Ureter (tissue), 1 donor: ENCODE data around the gene CIROP. TPM values are rescaled to one million over a fixed set of nuclear protein-coding genes. Genes with fewer than 3 reads are reported as not detected.
A peak's percentile ranks its signal among the peaks of the same experiment; 100 is the strongest.

Experiments used
- DNase-seq: peaks from one replicate; pipeline ENCODE4 v3.0.0-alpha.2; 2020; ENCODE audit warnings: low spot score
- total RNA-seq: library from RNA; stranded (reverse); gene quantifications from one replicate; pipeline ENCODE4 v1.2.4, GENCODE V29; 2023
- donor health status: DM: yes; HTN: yes; CAD: no.

The CIROP gene
- total RNA-seq, result not detected

GRCh38 chr14:23104591-23105347 is at the start of gene CIROP:
TSS of gene CIROP (minus strand) at chr14:23104989. CDS start at chr14:23104920, 69 bp downstream.
- no peak for DNase-seq

GRCh38 chr14:23153851-23154796 is 49.3 kb upstream of the CIROP start:
- DNase-seq, result peak; percentile 94

DNA sequence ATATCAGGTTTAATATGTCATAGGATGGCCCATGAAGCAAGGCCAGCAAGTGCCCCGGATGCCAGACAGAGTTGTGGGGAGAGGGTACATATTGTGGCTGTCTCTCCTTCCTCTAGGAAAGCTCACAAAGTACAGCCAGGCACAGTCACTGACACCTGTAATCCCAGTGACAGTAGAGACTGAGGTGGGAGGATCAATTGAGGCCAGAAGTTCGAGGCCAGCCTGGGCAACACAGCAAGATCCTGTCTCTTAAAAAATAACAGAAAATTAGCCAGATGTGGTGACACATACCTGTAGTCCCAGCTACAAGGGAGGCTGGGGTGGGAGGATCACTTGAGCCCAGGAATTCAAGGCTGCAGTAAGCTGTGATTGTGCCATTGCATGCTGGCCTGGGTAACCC is 46.6 kb upstream of the CIROP start:
- DNase-seq, result no peak

DNA sequence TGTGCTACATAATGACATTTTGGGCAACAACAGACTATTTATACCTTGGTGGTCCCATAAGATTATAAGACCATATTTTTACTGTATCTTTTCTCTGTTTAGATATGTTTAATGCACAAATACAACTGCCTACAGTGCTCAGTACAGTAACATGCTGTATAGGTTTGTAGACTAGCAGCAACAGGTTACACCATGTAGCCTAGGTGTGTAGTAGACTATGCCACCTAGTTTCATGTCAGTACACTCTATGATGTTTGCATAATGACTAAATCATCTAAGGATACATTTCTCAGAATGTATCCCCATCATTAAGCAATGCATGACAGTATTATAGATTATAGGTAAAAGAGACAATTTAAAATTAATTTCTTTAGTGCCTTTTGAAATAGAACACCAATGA is 45.0 kb upstream of the CIROP start:
- no peak for DNase-seq

GRCh38 chr14:23148591-23149249 is 43.9 kb upstream of the CIROP start:
- no peak for DNase-seq

GRCh38 chr14:23147676-23148075 is 42.9 kb upstream of the CIROP start:
- DNase-seq, result no peak

GRCh38 chr14:23146980-23147379 is 42.2 kb upstream of the CIROP start:
- DNase-seq, result no peak

DNA sequence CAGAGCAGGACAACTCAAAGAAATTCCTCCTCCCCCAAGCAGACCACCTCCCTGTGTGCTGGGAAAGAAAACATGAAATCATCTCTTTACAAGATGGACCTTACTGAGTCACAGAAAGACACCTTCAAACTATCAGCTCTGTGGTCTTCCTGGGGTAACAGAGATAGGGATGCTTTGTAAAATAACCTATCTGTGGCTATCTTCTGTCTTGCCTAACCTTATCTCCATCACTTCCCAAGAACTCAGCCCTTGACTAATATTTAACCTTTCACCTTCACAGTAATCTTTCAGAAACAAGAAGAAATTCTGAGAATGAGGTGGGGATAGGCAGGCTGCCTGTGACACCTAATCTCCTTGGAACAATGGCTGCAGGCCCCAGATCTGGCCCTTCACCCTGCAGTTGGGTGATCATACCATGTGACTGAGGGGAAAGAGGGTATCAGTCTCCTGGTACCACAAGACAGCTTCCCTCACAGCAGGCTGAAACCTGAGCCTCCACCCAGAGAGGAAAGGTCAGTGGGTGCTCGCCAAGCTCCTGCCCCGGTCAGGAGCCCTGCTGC is 41.6 kb upstream of the CIROP start:
- DNase-seq, result no peak

- DNase-seq, result no peak
These were observed 41.1 kb upstream of the CIROP start for GRCh38 chr14:23145794-23146350.

DNA sequence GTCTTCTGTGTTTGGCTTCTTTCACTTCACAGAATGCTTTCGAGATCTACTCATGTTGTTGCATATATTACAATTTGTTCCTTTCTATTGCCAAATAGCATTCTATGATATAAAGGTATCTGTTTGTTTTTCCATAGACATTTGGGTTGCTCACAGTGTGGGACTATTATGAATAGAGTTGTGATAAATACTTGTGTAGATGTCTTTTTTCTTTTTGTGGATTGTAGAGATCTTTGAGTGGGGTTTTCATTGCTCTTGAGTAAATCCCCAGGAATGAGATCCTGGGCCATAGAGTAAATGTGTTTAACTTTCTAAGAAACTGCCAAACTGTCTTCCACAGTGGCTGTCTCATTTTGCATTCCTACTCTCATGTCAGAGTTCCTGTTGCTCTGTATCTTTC is 39.1 kb upstream of the CIROP start:
- DNase-seq, result no peak

- no peak for DNase-seq
These were observed 38.0 kb upstream of the CIROP start for GRCh38 chr14:23142826-23143225.

DNA sequence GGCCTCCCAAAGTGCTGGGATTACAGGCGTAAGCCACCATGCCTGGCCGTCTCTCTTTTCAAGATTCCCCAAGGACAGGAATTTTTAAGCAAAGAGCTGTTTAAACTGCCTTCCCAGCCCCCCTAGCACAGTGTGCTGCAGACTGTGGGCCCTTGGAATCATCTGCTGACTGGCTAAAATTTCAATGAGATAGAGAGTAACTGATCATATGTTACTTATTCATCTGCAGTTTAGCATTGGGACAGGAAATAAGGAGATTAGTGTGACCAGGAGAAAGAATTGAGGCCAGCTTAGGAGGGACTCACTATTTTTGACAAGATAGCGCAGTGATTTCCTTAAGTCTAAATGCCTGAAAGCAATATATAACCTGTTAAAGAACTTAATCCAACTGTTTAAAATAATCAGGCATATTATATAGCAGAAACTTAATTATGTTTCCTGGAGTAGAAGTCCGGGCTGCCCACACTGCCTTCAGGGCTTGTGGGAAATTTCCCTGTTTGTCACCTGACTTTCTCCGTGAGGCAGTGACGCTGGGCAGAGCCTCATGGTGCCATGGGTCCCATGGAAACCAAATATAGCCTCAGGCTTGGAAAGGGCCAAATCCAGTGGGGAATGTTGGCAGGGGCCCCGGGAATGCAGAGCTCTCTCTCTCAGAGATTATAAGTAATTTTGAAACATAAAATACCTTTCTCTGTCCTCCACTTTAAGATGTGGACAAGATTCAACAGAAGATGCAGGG is 37.1 kb upstream of the CIROP start:
- DNase-seq, result peak; percentile 72

DNA sequence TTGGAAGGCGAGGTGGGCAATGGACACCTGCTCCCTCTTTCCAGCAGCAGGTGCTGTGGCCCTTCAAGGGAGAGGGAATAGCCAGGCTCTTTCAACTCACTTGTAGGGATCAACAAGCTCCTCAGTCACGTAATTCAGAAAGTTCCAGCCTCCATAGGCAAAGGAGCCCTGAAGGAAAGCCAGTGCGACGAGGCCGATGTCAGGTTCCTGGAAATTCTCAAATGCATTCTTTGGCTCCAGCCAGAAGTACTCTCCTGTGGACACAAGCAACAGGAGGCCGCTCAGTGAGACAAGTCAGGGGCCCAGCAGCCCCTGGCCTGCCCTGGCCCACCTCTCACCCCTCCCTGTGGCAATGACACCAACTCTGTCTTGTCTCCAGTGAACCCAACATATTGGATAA is 35.6 kb upstream of the CIROP start:
- no peak for DNase-seq

- DNase-seq, result no peak
These were observed 35.1 kb upstream of the CIROP start for GRCh38 chr14:23139874-23140273.

DNA sequence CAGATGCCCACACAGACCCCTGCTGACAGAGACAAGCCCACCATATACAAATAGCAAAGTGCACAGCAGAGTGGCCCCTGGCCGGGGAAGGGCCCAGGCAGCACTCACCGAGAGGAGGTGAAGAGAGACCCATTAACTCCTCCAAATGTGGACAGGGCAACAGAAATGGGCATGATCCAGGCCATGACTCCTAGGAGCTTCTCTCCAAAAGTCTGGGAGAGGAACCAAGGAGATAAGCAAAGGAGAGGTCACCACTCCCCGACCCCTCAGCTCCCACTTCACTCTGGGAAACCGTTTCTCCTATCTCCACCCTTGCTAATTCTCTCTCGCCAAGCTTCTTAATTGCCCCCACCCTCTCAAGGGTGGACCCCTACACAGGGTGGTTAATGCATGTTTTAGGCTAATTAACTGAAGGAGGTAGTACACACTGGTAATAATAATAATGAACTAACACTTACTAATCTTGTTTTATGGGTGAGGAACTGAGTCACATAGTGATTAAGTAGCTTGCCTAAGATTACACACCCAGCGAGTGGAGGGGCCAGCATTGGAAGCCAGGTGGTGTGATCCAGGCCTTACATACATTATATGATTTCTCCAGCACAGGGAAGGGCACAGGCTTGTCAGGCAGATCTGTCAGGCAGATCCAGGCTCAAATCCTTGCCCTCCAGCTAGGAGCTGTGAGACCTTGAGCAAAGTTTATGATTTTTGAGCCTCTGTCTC is 33.2 kb upstream of the CIROP start:
- no peak for DNase-seq

- DNase-seq, result no peak
These were observed 32.5 kb upstream of the CIROP start for GRCh38 chr14:23137192-23137812.

GRCh38 chr14:23136566-23137133 is 31.9 kb upstream of the CIROP start:
- DNase-seq, result no peak

DNA sequence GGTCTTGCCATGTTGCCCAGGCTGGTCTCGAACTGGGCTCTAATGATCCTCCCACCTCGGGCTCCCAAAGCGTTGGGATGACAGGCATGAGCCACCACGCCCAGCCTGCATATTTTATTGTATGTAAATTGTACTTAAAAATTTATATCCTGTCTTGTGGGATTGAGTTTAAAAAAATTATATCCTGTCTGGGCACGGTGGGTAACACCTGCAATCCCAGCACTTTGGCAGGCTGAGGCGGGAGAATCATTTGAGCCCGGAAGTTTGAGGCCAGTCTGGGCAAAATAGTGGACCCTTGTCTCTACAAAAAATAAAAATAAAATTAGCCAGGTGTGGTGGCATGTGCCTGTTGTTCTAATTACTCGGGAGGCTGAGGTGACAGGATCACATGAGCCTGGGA is 28.2 kb upstream of the CIROP start:
- DNase-seq, result no peak

DNA sequence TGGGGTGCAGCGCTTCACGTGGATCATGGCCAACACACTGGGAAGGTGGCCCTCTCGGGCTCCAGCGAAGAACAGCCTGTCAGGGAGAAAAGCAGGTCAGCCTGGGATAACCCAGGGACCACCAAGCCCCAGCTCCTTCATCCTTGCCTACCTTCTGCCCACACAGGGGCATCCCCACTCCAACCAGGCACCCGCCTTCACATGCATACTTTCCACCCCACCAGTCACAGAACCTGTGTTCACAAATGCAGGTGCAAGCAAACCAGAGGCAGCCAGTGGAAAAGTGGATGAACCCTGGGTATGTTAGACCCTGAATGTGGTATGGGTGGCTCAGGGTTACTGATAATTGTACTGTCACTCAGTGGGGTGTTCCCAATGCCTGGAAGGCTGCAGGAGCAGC is 26.7 kb upstream of the CIROP start:
- no peak for DNase-seq

DNA sequence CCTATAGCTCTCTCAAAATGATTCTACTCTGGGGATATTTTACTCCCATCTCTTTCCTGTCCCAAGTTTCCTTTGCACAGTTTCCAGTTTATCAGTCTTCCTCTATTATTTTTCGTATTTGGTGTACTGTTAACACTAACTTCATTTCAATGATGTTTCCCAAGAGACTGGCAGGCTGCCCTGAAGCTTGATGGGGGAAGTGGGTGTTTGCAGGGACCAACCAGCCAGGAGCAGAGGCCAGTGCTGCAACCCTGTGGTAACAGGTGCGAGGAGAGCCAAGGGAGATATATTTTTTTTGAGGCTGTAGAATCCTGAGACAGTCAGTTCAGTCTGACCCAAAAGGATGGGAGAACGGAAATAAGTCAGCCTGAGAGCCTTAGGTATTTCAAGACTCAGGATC is 26.1 kb upstream of the CIROP start:
- no peak for DNase-seq
